Body of pancreas (tissue), 4 donors: Measurements from ENCODE around the gene PDZD4.

ENCODE experiments used
- CTCF ChIP-seq, 7 experiments: fragments of 450-650 bp in 4 of 7; fragments of 200-600 bp in 3 of 7; sonication (generic) in 3 of 7; IDR thresholded peaks; one replicate each; pipeline ENCODE4 v1.5.1; 2016 to 2019; ENCODE audit warnings: antibody characterized with exemption in 7 of 7
- POLR2A ChIP-seq, 3 donors: fragments of 450-650 bp; IDR thresholded peaks; one replicate each; pipeline ENCODE4 v1.6.1; 2016; ENCODE audit warnings: antibody characterized with exemption in 3 of 3, mild to moderate bottlenecking in 2 of 3

DNA sequence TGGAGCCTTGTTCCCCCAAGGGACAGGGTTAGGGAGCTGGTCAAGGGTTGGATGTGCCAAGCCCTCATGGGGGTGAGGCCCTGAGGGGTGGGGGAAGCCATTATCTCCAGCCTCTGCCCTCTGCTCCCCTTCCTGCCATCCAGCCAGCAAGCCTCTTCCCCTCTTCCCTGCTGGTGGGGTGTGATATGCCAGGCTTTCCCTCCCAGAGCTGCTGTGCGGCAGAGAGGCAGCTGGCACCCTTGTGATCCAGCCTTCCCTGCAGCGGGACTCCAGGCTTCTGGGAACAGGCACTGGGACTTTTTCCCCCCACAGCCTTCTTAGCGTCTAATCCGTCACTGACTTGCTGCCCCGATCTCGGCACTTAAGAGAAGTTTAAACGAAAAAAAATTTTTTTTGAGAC, 29.6 kb downstream of the PDZD4 start:
- no peak for TF ChIP-seq POLR2A (IDR thresholded peaks at IDR 0.05)
- TF ChIP-seq CTCF (IDR thresholded peaks at IDR 0.05) = no peak
